Fibroblast of lung (primary cell): ENCODE measurements around the gene DPP6. TPM values are rescaled to one million over a fixed set of nuclear protein-coding genes. Genes with fewer than 3 reads are reported as not detected.

Experiments used
- DNase-seq, 2 donors: peaks; one replicate each; pipeline versions ENCODE4 v3.0.0 to v3.0.0-alpha.2; 2010; ENCODE audit warnings: low read depth in 2 of 2
- H2AFZ ChIP-seq: 2 replicates; pipeline ENCODE4 v1.5.1; 2012; ENCODE audit warnings: low read length, control low read depth, inconsistent platforms
- H3K27ac ChIP-seq: 2 replicates; pipeline ENCODE4 v1.5.1; 2011; ENCODE audit warnings: low read length, control low read depth; ENCODE audit not compliant: insufficient read depth
- H3K27me3 ChIP-seq: 2 replicates; pipeline ENCODE4 v1.5.1; 2011; ENCODE audit warnings: mild to moderate bottlenecking, low read length; ENCODE audit not compliant: control insufficient read depth, insufficient read depth
- H3K36me3 ChIP-seq: 2 replicates; pipeline ENCODE4 v1.5.1; 2011; ENCODE audit warnings: low read length; ENCODE audit not compliant: control insufficient read depth, insufficient read depth
- H3K4me1 ChIP-seq: 2 replicates; pipeline ENCODE4 v1.5.1; 2011; ENCODE audit warnings: low read length; ENCODE audit not compliant: control insufficient read depth, insufficient read depth; ENCODE audit errors: extremely low read depth
- H3K4me2 ChIP-seq: 2 replicates; pipeline ENCODE4 v1.5.1; 2011; ENCODE audit warnings: low read length, control low read depth; ENCODE audit not compliant: insufficient read depth; ENCODE audit errors: extremely low read depth
- H3K4me3 ChIP-seq, 4 experiments: fragments of 200-600 bp in 1 of 4; sonication (generic) in 1 of 4; replicated peaks in 1 of 4; 2 replicates each; pipeline ENCODE4 v1.5.1; 2011 to 2016; ENCODE audit warnings: low read length in 4 of 4, low read depth in 3 of 4, mild to moderate bottlenecking in 3 of 4, control low read depth in 2 of 4, inconsistent platforms in 1 of 4, mixed read lengths in 1 of 4; ENCODE audit not compliant: insufficient read depth in 1 of 4; ENCODE audit errors: control extremely low read depth in 1 of 4
- H3K79me2 ChIP-seq: 2 replicates; pipeline ENCODE4 v1.5.1; 2012; ENCODE audit warnings: mild to moderate bottlenecking, low read length, inconsistent platforms; ENCODE audit not compliant: control insufficient read depth, insufficient read depth
- H3K9ac ChIP-seq: 2 replicates; pipeline ENCODE4 v1.5.1; 2011; ENCODE audit warnings: mild to moderate bottlenecking, low read length, control low read depth; ENCODE audit not compliant: insufficient read depth
- H3K9me3 ChIP-seq: 2 replicates; pipeline ENCODE4 v1.5.1; 2012; ENCODE audit warnings: low read depth, low read length; ENCODE audit not compliant: control insufficient read depth, insufficient read depth
- H4K20me1 ChIP-seq: 2 replicates; pipeline ENCODE4 v1.5.1; 2011; ENCODE audit warnings: low read length; ENCODE audit not compliant: control insufficient read depth, insufficient read depth; ENCODE audit errors: extremely low read depth
- CTCF ChIP-seq, 2 donors: IDR thresholded peaks in 1 of 2; conservative IDR thresholded peaks in 1 of 2; 1 replicate in 1 of 2; 2 replicates in 1 of 2; pipeline ENCODE4 v1.5.1; 2011 to 2012; ENCODE audit warnings: low read length in 2 of 2, control low read depth in 1 of 2, inconsistent platforms in 1 of 2, low read depth in 1 of 2, mild to moderate bottlenecking in 1 of 2
- EZH2 ChIP-seq: IDR thresholded peaks from 2 replicates; pipeline ENCODE4 v1.5.1; 2012; ENCODE audit warnings: low read length, control low read depth, mild to moderate bottlenecking; ENCODE audit errors: missing control alignments
- polyA plus RNA-seq, 2 donors: library from polyadenylated mRNA; depleted of rRNA in 1 of 2; stranded (reverse) in 1 of 2; unstranded in 1 of 2; fragments of >200 nt; gene quantifications; 2 replicates each; pipeline ENCODE4 v1.2.1, GENCODE V29; 2011 to 2012; ENCODE audit warnings: missing spikeins in 1 of 2
- total RNA-seq: library from RNA; depleted of rRNA; stranded (reverse); fragments of >200 nt; gene quantifications from 2 replicates; pipeline ENCODE4 v1.2.1, GENCODE V29; 2014

DPP6 gene
- total and polyA plus RNA-seq, 2 donors (not counting 1 experiment from before 2014, with no cell fraction given) = not detected

- no peak overlapping the region for H3K4me2 ChIP-seq
- no peak overlapping the region for H3K27ac ChIP-seq
- no peaks in the 10 kb centered on the region for H3K36me3 ChIP-seq
- no peak for TF ChIP-seq CTCF (conservative IDR thresholded peaks at IDR 0.05 in 1 of 2, IDR thresholded peaks at IDR 0.05 in 1 of 2; ENCODE audit: low read depth in 1 of 2, low read length in 2 of 2)
- TF ChIP-seq EZH2 = no peak
- H3K27me3 ChIP-seq = no peaks in the 10 kb centered on the region
- H4K20me1 ChIP-seq = no peaks in the 10 kb centered on the region
- H3K9ac ChIP-seq = no peak overlapping the region
- H3K9me3 ChIP-seq = no peaks in the 10 kb centered on the region
- no peak overlapping the region for H3K4me3 ChIP-seq
- H3K79me2 ChIP-seq = no peaks in the 10 kb centered on the region
- no peak overlapping the region for H2AFZ ChIP-seq
- no peaks in the 10 kb centered on the region for H3K4me1 ChIP-seq
- no peak for DNase-seq
These were observed 253.8 kb downstream of the DPP6 start for GRCh38 chr7:154306036-154306435.

- Histone ChIP-seq H3K9me3 (no peaks in the 10 kb centered on the region), H3K27me3 (no peaks in the 10 kb centered on the region), H2AFZ (no peak overlapping the region), H3K4me1 (no peaks in the 10 kb centered on the region), H3K79me2 (no peaks in the 10 kb centered on the region), H4K20me1 (no peaks in the 10 kb centered on the region), H3K4me2 (no peak overlapping the region), H3K27ac (no peak overlapping the region), H3K9ac (no peak overlapping the region), H3K4me3 (no peak overlapping the region), H3K36me3 (no peaks in the 10 kb centered on the region)
- no peak for DNase-seq
- TF ChIP-seq EZH2 (no peak), CTCF (conservative IDR thresholded peaks at IDR 0.05 in 1 of 2, IDR thresholded peaks at IDR 0.05 in 1 of 2; ENCODE audit: low read depth in 1 of 2, low read length in 2 of 2) (no peak)
These were observed 256.7 kb downstream of the DPP6 start for GRCh38 chr7:154308928-154309327.

DNA sequence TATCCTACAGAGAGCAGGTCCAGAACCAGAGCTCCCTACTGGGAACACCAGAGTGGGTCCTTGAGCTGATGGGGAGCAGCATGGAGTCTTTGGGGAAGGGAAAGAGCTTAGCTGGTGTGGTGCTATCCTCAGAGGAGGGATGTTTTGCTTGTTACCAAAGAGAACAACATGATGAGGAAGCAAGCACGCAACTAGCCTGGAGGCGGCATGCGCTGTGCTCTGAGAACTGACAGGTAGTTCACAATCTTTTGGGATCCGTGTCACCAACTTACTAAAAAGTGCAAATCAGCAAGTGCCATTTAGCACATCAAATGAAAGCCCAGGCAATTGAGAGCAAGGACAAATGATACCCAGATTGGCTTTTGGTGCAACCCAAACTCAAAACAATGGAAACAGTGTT is 257.9 kb downstream of the DPP6 start:
- Histone ChIP-seq H3K9me3 (no peaks in the 10 kb centered on the region), H3K36me3 (no peaks in the 10 kb centered on the region), H3K27me3 (no peaks in the 10 kb centered on the region), H3K4me3 (no peak overlapping the region), H3K27ac (no peak overlapping the region), H3K79me2 (no peaks in the 10 kb centered on the region), H2AFZ (no peak overlapping the region), H3K4me1 (no peaks in the 10 kb centered on the region), H4K20me1 (no peaks in the 10 kb centered on the region), H3K9ac (no peak overlapping the region), H3K4me2 (no peak overlapping the region)
- TF ChIP-seq CTCF (conservative IDR thresholded peaks at IDR 0.05 in 1 of 2, IDR thresholded peaks at IDR 0.05 in 1 of 2; ENCODE audit: low read depth in 1 of 2, low read length in 2 of 2) (no peak), EZH2 (no peak)
- DNase-seq = no peak
